Fibroblast of peridontal ligament (primary cell): ENCODE data around the gene FAM167B.

ENCODE experiments used
- DNase-seq: peaks from one replicate; pipeline ENCODE4 v3.0.0-alpha.2; 2010; ENCODE audit errors: extremely low read depth

The FAM167B gene

GRCh38 chr1:32246888-32247273 lies at the start of gene FAM167B:
FAM167B (plus strand) TSS chr1:32247222; CDS start chr1:32247422, 200 bp downstream.
- peak; percentile 90 for DNase-seq

GRCh38 chr1:32197837-32198236 lies 49.2 kb upstream of the FAM167B start:
- no peak for DNase-seq

- DNase-seq = no peak
Measured at GRCh38 chr1:32198237-32199042, 48.6 kb upstream of the FAM167B start.

- DNase-seq = no peak
Measured at GRCh38 chr1:32199043-32199716, 47.8 kb upstream of the FAM167B start.

GRCh38 chr1:32199717-32200072 lies 47.3 kb upstream of the FAM167B start:
- DNase-seq = peak; percentile 32

- peak; percentile 75 for DNase-seq
Measured at GRCh38 chr1:32200226-32201010, 46.6 kb upstream of the FAM167B start, which contains the start of gene CCDC28B. CCDC28B (plus strand) TSS chr1:32200595; CDS start chr1:32201936, 1,341 bp downstream.

GRCh38 chr1:32201011-32201855 lies 45.8 kb upstream of the FAM167B start:
- DNase-seq = peak; percentile 50

GRCh38 chr1:32204943-32205361 lies 42.1 kb upstream of the FAM167B start:
- no peak for DNase-seq

- DNase-seq = peak; percentile 71
Measured at GRCh38 chr1:32205401-32206370, 41.3 kb upstream of the FAM167B start, which contains the start of gene IQCC. IQCC (plus strand) TSS chr1:32205671; CDS start chr1:32205682, 11 bp downstream.

- no peak for DNase-seq
Measured at GRCh38 chr1:32208469-32208868, 38.6 kb upstream of the FAM167B start.

GRCh38 chr1:32208891-32209328 lies 38.1 kb upstream of the FAM167B start, which contains the start of gene DCDC2B:
DCDC2B (plus strand) TSS chr1:32209089; CDS start chr1:32209094, 5 bp downstream.
- no peak for DNase-seq

GRCh38 chr1:32215629-32216480 lies 31.2 kb upstream of the FAM167B start:
- peak; percentile 65 for DNase-seq

- DNase-seq = no peak
Measured at GRCh38 chr1:32216566-32216965, 30.5 kb upstream of the FAM167B start.

GRCh38 chr1:32219022-32219421 lies 28.0 kb upstream of the FAM167B start:
- DNase-seq = peak; percentile 37

- no peak for DNase-seq
Measured at GRCh38 chr1:32220746-32221580, 26.1 kb upstream of the FAM167B start.

GRCh38 chr1:32221581-32221979 lies 25.4 kb upstream of the FAM167B start:
- no peak for DNase-seq

- peak; percentile 91 for DNase-seq
Measured at GRCh38 chr1:32221980-32222755, 24.9 kb upstream of the FAM167B start, which contains the start of the genes EIF3I and TMEM234. EIF3I (plus strand) TSS chr1:32222407; CDS start chr1:32222442, 35 bp downstream. TMEM234 (minus strand) TSS chr1:32222353; CDS start chr1:32222322, 31 bp downstream.
